Measurements from ENCODE around the gene FRY. TPM values are rescaled to one million over a fixed set of nuclear protein-coding genes. Genes with fewer than 3 reads are reported as not detected.

FRY gene
- total and polyA plus RNA-seq, 2 donors (not counting 1 experiment from before 2014, with no cell fraction given): 2.3 to 6.3 TPM

- no peak overlapping the region for H3K4me3 Mint-ChIP-seq
- Histone ChIP-seq H3K4me3 (ENCODE audit: control extremely low read depth in 1 of 5, extremely low read depth in 1 of 5, insufficient read depth in 1 of 5, low read depth in 2 of 5, low read length in 4 of 5) (no peak overlapping the region), H3K27me3 (replicated peaks in 1 of 4; ENCODE audit: control extremely low read depth in 1 of 4, control insufficient read depth in 3 of 4, insufficient read depth in 4 of 4, low read length in 3 of 4) (no peaks in the 10 kb centered on the region), H3K4me1 (ENCODE audit: control insufficient read depth in 2 of 2, insufficient read depth in 2 of 2, low read length in 2 of 2) (no peaks in the 10 kb centered on the region), H3K27ac (ENCODE audit: low read length in 2 of 2) (no peak overlapping the region), H4K20me1 (ENCODE audit: control insufficient read depth, insufficient read depth, low read length, poor library complexity, severe bottlenecking) (no peaks in the 10 kb centered on the region), H3K36me3 (replicated peaks in 1 of 2; ENCODE audit: control extremely low read depth in 1 of 2, control insufficient read depth in 1 of 2, extremely low read depth in 1 of 2, insufficient read depth in 2 of 2, low read length in 1 of 2) (peaks cover 0 to 2% of the 10 kb centered on the region in 2 experiments), H3K4me2 (replicated peaks; ENCODE audit: low read depth, low read length, poor library complexity, severe bottlenecking) (no peak overlapping the region), H3K9me3 (ENCODE audit: control extremely low read depth in 1 of 3, control insufficient read depth in 2 of 3, insufficient read depth in 1 of 3, low read length in 2 of 3) (no peaks in the 10 kb centered on the region), H3K79me2 (ENCODE audit: control insufficient read depth, insufficient read depth, low read length) (no peaks in the 10 kb centered on the region), H3K9ac (ENCODE audit: low read length) (no peak overlapping the region), H2AFZ (ENCODE audit: insufficient read depth, low read depth, low read length, poor library complexity, severe bottlenecking) (no peak overlapping the region)
- intact Hi-C loops (cut with micrococcal nuclease): no loop called here
- H3K27ac Mint-ChIP-seq: no peak overlapping the region
- ChIA-PET CTCF (interaction anchor here (1.3 kb wide), 1 partner anchor 21 kb away, joined by 4 read pairs; no protein-coding TSS in a partner anchor), POLR2A (no interaction called here)
- ATAC-seq (ENCODE audit: low read depth) (no peak), DNase-seq (no peak)
- TF ChIP-seq CTCF (IDR thresholded peaks at IDR 0.05): no peak
- no peak for TF ChIP-seq EZH2 (IDR thresholded peaks at IDR 0.05; ENCODE audit: borderline replicate concordance, insufficient read depth, low read depth, low read length, poor library complexity, severe bottlenecking)
- no peaks in the 10 kb centered on the region for H3K9me3 Mint-ChIP-seq (ENCODE audit: insufficient read depth)
- WGBS (ENCODE audit: insufficient coverage): 78% methylated on average over 1 of the region's 6 CpGs
- H3K4me1 Mint-ChIP-seq: no peaks in the 10 kb centered on the region
- no peaks in the 10 kb centered on the region for H3K27me3 Mint-ChIP-seq
These were observed 253.5 kb downstream of the FRY start for GRCh38 chr13:32284927-32285632.

GRCh38 chr13:32285633-32285965 lies 254.0 kb downstream of the FRY start:
- TF ChIP-seq CTCF (IDR thresholded peaks at IDR 0.05) (no peak), EZH2 (IDR thresholded peaks at IDR 0.05; ENCODE audit: borderline replicate concordance, insufficient read depth, low read depth, low read length, poor library complexity, severe bottlenecking) (no peak)
- Mint-ChIP-seq H3K9me3 (ENCODE audit: insufficient read depth) (no peaks in the 10 kb centered on the region), H3K4me1 (no peaks in the 10 kb centered on the region), H3K27ac (no peak overlapping the region), H3K27me3 (no peaks in the 10 kb centered on the region), H3K4me3 (no peak overlapping the region)
- Histone ChIP-seq H3K4me3 (ENCODE audit: control extremely low read depth in 1 of 5, extremely low read depth in 1 of 5, insufficient read depth in 1 of 5, low read depth in 2 of 5, low read length in 4 of 5) (no peak overlapping the region), H2AFZ (ENCODE audit: insufficient read depth, low read depth, low read length, poor library complexity, severe bottlenecking) (no peak overlapping the region), H3K79me2 (ENCODE audit: control insufficient read depth, insufficient read depth, low read length) (no peaks in the 10 kb centered on the region), H3K4me2 (replicated peaks; ENCODE audit: low read depth, low read length, poor library complexity, severe bottlenecking) (no peak overlapping the region), H3K27ac (ENCODE audit: low read length in 2 of 2) (no peak overlapping the region), H3K36me3 (replicated peaks in 1 of 2; ENCODE audit: control extremely low read depth in 1 of 2, control insufficient read depth in 1 of 2, extremely low read depth in 1 of 2, insufficient read depth in 2 of 2, low read length in 1 of 2) (peaks cover 0 to 2% of the 10 kb centered on the region in 2 experiments), H3K9me3 (ENCODE audit: control extremely low read depth in 1 of 3, control insufficient read depth in 2 of 3, insufficient read depth in 1 of 3, low read length in 2 of 3) (no peaks in the 10 kb centered on the region), H3K9ac (ENCODE audit: low read length) (no peak overlapping the region), H3K4me1 (ENCODE audit: control insufficient read depth in 2 of 2, insufficient read depth in 2 of 2, low read length in 2 of 2) (no peaks in the 10 kb centered on the region), H4K20me1 (ENCODE audit: control insufficient read depth, insufficient read depth, low read length, poor library complexity, severe bottlenecking) (no peaks in the 10 kb centered on the region), H3K27me3 (replicated peaks in 1 of 4; ENCODE audit: control extremely low read depth in 1 of 4, control insufficient read depth in 3 of 4, insufficient read depth in 4 of 4, low read length in 3 of 4) (no peaks in the 10 kb centered on the region)
- ATAC-seq (ENCODE audit: low read depth) (no peak), DNase-seq (no peak)
- 100% methylated on average over 2 of the region's 4 CpGs for WGBS (ENCODE audit: insufficient coverage)
- intact Hi-C loops (cut with micrococcal nuclease): no loop called here
- CTCF ChIA-PET: interaction anchor here (1.3 kb wide), 1 partner anchor 20 kb away, joined by 4 read pairs; no protein-coding TSS in a partner anchor
- POLR2A ChIA-PET: no interaction called here

Measured in B cell (primary cell).